ENCODE data around the gene TUBB2A.

Gene TUBB2A

GRCh38 chr6:3119040-3119723 lies 38.2 kb downstream of the TUBB2A start:
- DNase-seq (ENCODE audit: extremely low read depth, low read depth): no peak

GRCh38 chr6:3118353-3119039 lies 38.8 kb downstream of the TUBB2A start, which contains the start of gene BPHL:
TSS of gene BPHL (plus strand) at chr6:3118711. CDS start at chr6:3118741, 30 bp downstream.
- peak within 1 kb of the TSS; percentile 65 for H3K4me3 ChIP-seq (replicated peaks; ENCODE audit: low read depth, low read length)
- peak; percentile 80 for DNase-seq (ENCODE audit: extremely low read depth, low read depth)
- no peak for TF ChIP-seq CTCF (IDR thresholded peaks at IDR 0.05; ENCODE audit: low read depth, low read length, missing control alignments)

More at GRCh38 chr6:3119040-3119723, 38.2 kb downstream of the TUBB2A start:
- TF ChIP-seq CTCF (IDR thresholded peaks at IDR 0.05; ENCODE audit: low read depth, low read length, missing control alignments): no peak
- H3K4me3 ChIP-seq (replicated peaks; ENCODE audit: low read depth, low read length): peak overlapping the region; percentile 65

- H3K4me3 ChIP-seq (replicated peaks; ENCODE audit: low read depth, low read length): peak overlapping the region; percentile 65
- DNase-seq (ENCODE audit: extremely low read depth, low read depth): no peak
- no peak for TF ChIP-seq CTCF (IDR thresholded peaks at IDR 0.05; ENCODE audit: low read depth, low read length, missing control alignments)
These were observed 39.4 kb downstream of the TUBB2A start for GRCh38 chr6:3117912-3118352.

- TF ChIP-seq CTCF (IDR thresholded peaks at IDR 0.05; ENCODE audit: low read depth, low read length, missing control alignments): no peak
- H3K4me3 ChIP-seq (replicated peaks; ENCODE audit: low read depth, low read length): no peak overlapping the region
- no peak for DNase-seq (ENCODE audit: extremely low read depth, low read depth)
These were observed 43.0 kb downstream of the TUBB2A start for GRCh38 chr6:3114377-3114776.

GRCh38 chr6:3109761-3110160 lies 47.6 kb downstream of the TUBB2A start:
- DNase-seq (ENCODE audit: extremely low read depth, low read depth): no peak
- TF ChIP-seq CTCF (IDR thresholded peaks at IDR 0.05; ENCODE audit: low read depth, low read length, missing control alignments): no peak
- H3K4me3 ChIP-seq (replicated peaks; ENCODE audit: low read depth, low read length): no peak overlapping the region

- TF ChIP-seq CTCF (IDR thresholded peaks at IDR 0.05; ENCODE audit: low read depth, low read length, missing control alignments): no peak
- H3K4me3 ChIP-seq (replicated peaks; ENCODE audit: low read depth, low read length): no peak overlapping the region
- no peak for DNase-seq (ENCODE audit: extremely low read depth, low read depth)
These were observed 48.5 kb downstream of the TUBB2A start for GRCh38 chr6:3108746-3109414.

All from HFF-Myc (cell line).